Endodermal cell (in vitro differentiated cells): ENCODE results near the gene SMYD3. TPM values are rescaled to one million over a fixed set of nuclear protein-coding genes. Genes with fewer than 3 reads are reported as not detected.
A peak's percentile ranks its signal among the peaks of the same experiment; 100 is the strongest.

Source experiments
- DNase-seq: peaks from one replicate; pipeline ENCODE4 v3.0.0-alpha.2; 2017
- H3K27ac ChIP-seq: 2 replicates; pipeline ENCODE4 v1.5.1; 2013; ENCODE audit warnings: mild to moderate bottlenecking, low read depth, low read length, moderate library complexity
- H3K27me3 ChIP-seq: 2 replicates; pipeline ENCODE4 v1.6.1; 2013; ENCODE audit warnings: mild to moderate bottlenecking, low read length, moderate library complexity; ENCODE audit not compliant: insufficient read depth, control insufficient read depth, poor library complexity, severe bottlenecking
- H3K36me3 ChIP-seq: 2 replicates; pipeline ENCODE4 v1.7.0; 2013; ENCODE audit warnings: mild to moderate bottlenecking, low read length, moderate library complexity; ENCODE audit not compliant: control insufficient read depth, insufficient read depth
- H3K4me1 ChIP-seq: one replicate; pipeline ENCODE4 v1.7.0; 2013; ENCODE audit warnings: low read length; ENCODE audit not compliant: control insufficient read depth, insufficient read depth
- H3K4me3 ChIP-seq: 2 replicates; pipeline ENCODE4 v1.5.1; 2013; ENCODE audit warnings: mild to moderate bottlenecking, low read length, moderate library complexity
- H3K9ac ChIP-seq: 2 replicates; pipeline ENCODE4 v1.6.1; 2013; ENCODE audit warnings: mild to moderate bottlenecking, low read length, moderate library complexity; ENCODE audit not compliant: poor library complexity, severe bottlenecking; ENCODE audit errors: extremely low read depth
- H3K9me3 ChIP-seq: 2 replicates; pipeline ENCODE4 v1.6.1; 2013; ENCODE audit warnings: mild to moderate bottlenecking, low read length, moderate library complexity; ENCODE audit not compliant: control insufficient read depth
- H3K27ac Mint-ChIP-seq: 2 replicates; pipeline ENCODE4 v1.8.0; 2020; ENCODE audit warnings: mixed read lengths
- H3K27me3 Mint-ChIP-seq: 2 replicates; pipeline ENCODE4 v1.8.0; 2021; ENCODE audit warnings: mild to moderate bottlenecking, mixed read lengths; ENCODE audit not compliant: insufficient read depth
- H3K36me3 Mint-ChIP-seq: 2 replicates; pipeline ENCODE4 v1.8.0; 2020; ENCODE audit warnings: low read depth, mixed read lengths
- H3K4me1 Mint-ChIP-seq: 2 replicates; pipeline ENCODE4 v1.8.0; 2020; ENCODE audit warnings: mixed read lengths
- H3K4me3 Mint-ChIP-seq: 2 replicates; pipeline ENCODE4 v1.8.0; 2020; ENCODE audit warnings: mild to moderate bottlenecking, moderate library complexity, mixed read lengths
- H3K9me3 Mint-ChIP-seq: 2 replicates; pipeline ENCODE4 v1.8.0; 2020; ENCODE audit warnings: mild to moderate bottlenecking, mixed read lengths
- WGBS, 2 experiments: methylation state at CpG; one replicate each; pipeline versions ENCODE4 v1.1.5 to v1.1.7; 2013; ENCODE audit warnings: missing lambda C conversion rate in 2 of 2, mixed read lengths in 1 of 2; ENCODE audit not compliant: insufficient coverage in 1 of 2, insufficient read length in 1 of 2; 5-methylcytosine and 5-hydroxymethylcytosine counted together
- total RNA-seq, 2 donors: library from RNA; stranded (reverse); fragmentation: NEBNext Ultra II Directional in 1 of 2; extraction: Animal tissue kit (Norgen Biotek cat#: 25700) in 1 of 2; gene quantifications; 2 replicates in 1 of 2; 3 replicates in 1 of 2; pipeline ENCODE4 v1.2.1, GENCODE V29; 2021
- TF ChIP-seq, protein P1 (sequence below): fragments of 200-600 bp; sonication (generic); conservative IDR thresholded peaks from 2 replicates; pipeline ENCODE4 v1.5.0; 2021; ENCODE audit warnings: antibody characterized with exemption, mild to moderate bottlenecking

The SMYD3 gene
- total RNA-seq, 2 donors from 2014 or later: 32.3 to 45.8 TPM

DNA sequence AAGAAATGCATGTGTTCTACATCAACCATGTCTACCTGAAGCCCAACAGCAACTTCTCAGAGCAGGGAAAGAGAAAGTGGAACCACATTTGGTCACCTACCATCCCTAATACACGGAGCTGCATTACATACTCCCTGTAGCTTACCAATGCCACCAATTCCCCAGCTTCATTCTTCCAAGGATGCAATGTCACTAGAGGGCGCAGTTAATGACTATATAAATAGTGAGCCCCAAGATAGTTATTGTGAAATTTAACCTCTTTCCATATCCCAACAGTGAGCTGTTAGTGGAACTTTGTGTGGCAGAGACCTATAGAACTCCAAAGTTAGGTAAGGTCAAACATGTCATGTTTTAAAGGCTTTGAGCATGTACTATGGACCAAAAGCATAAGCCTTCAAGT, 618.3 kb downstream of the SMYD3 start:
- no peak overlapping the region for H3K9ac ChIP-seq
- Mint-ChIP-seq H3K27me3 (no peaks in the 10 kb centered on the region), H3K4me3 (no peak overlapping the region), H3K9me3 (peaks cover 17% of the 10 kb centered on the region), H3K27ac (no peak overlapping the region), H3K4me1 (peaks cover 3% of the 10 kb centered on the region), H3K36me3 (peaks cover 11% of the 10 kb centered on the region)
- H3K4me3 ChIP-seq: no peak overlapping the region
- H3K27ac ChIP-seq: no peak overlapping the region
- no peaks in the 10 kb centered on the region for H3K4me1 ChIP-seq
- H3K27me3 ChIP-seq: no peaks in the 10 kb centered on the region
- no peaks in the 10 kb centered on the region for H3K36me3 ChIP-seq
- peak; percentile 71 for DNase-seq
- WGBS, 2 experiments: 60% methylated on average over 1 of the region's 2 CpGs; no CpG with 5 or more reads in 1 of the 2 experiments
- TF ChIP-seq, protein P1, sequence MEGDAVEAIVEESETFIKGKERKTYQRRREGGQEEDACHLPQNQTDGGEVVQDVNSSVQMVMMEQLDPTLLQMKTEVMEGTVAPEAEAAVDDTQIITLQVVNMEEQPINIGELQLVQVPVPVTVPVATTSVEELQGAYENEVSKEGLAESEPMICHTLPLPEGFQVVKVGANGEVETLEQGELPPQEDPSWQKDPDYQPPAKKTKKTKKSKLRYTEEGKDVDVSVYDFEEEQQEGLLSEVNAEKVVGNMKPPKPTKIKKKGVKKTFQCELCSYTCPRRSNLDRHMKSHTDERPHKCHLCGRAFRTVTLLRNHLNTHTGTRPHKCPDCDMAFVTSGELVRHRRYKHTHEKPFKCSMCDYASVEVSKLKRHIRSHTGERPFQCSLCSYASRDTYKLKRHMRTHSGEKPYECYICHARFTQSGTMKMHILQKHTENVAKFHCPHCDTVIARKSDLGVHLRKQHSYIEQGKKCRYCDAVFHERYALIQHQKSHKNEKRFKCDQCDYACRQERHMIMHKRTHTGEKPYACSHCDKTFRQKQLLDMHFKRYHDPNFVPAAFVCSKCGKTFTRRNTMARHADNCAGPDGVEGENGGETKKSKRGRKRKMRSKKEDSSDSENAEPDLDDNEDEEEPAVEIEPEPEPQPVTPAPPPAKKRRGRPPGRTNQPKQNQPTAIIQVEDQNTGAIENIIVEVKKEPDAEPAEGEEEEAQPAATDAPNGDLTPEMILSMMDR: peak; percentile 78
- H3K9me3 ChIP-seq: no peaks in the 10 kb centered on the region

DNA sequence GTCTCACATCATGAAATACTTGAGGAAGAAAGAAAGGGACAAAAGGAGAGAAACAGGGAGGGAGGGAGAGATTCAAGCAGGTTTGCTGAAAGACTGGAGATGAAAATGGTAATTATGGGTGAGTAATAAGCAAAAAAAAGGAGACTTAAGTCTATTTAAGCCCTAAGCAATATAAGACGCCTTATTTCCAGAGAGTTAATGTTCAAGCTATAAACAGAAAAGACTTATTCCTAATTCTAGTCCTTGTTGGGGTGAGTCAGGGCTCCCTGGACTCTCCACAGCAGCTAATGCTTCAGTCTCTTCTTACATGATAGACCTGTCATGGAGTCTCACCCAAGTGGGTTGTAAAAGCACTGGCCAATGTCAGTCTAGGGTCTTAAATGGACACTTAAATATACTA, 619.2 kb downstream of the SMYD3 start:
- no peaks in the 10 kb centered on the region for H3K36me3 ChIP-seq
- DNase-seq: no peak
- no peak overlapping the region for H3K9ac ChIP-seq
- H3K27ac ChIP-seq: no peak overlapping the region
- H3K4me3 Mint-ChIP-seq: no peak overlapping the region
- TF ChIP-seq, protein P1: no peak
- peaks cover 8% of the 10 kb centered on the region for H3K36me3 Mint-ChIP-seq
- peaks cover 3% of the 10 kb centered on the region for H3K4me1 Mint-ChIP-seq
- no peaks in the 10 kb centered on the region for H3K9me3 ChIP-seq
- no peak overlapping the region for H3K27ac Mint-ChIP-seq
- WGBS, 2 experiments: 100% methylated on average over 1 of the region's 1 CpG; no CpG with 5 or more reads in 1 of the 2 experiments
- H3K27me3 Mint-ChIP-seq: no peaks in the 10 kb centered on the region
- H3K9me3 Mint-ChIP-seq: peaks cover 16% of the 10 kb centered on the region
- H3K4me3 ChIP-seq: no peak overlapping the region
- H3K27me3 ChIP-seq: no peaks in the 10 kb centered on the region
- no peaks in the 10 kb centered on the region for H3K4me1 ChIP-seq

DNA sequence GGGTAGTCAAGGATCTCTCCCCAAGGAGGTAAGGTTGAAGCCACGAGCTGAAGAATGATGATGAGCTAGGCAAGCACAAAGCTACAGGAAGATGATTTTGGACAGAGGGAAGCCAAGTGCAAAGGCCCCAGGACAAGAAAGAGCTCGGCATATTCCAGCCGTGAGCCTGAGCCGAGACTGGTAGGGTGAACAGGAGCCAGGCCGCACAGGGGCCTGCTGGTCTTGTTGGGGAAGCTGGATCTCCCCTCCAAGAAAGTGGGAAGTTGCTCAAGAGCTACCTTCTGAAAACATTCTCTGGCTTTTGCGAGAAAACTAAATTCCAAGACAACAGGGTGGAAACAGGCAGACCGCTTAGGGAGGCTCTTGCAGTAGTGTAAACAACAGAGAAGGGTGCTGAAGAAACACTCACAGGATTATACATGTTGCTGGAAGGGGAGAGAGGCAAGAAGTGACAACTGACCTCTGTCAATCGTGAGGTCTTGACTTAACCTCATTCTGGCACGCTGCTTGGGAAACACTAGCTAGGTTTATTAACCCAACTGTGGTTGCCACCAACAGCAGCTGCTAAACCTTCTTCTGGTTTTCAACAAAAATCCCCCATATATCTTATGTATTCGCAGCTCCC, 625.2 kb downstream of the SMYD3 start:
- H3K9me3 Mint-ChIP-seq: peaks cover 8% of the 10 kb centered on the region
- H3K4me3 Mint-ChIP-seq: no peak overlapping the region
- Histone ChIP-seq H3K4me3 (no peak overlapping the region), H3K9me3 (no peaks in the 10 kb centered on the region), H3K27ac (no peak overlapping the region), H3K27me3 (no peaks in the 10 kb centered on the region), H3K9ac (no peak overlapping the region), H3K4me1 (no peaks in the 10 kb centered on the region), H3K36me3 (no peaks in the 10 kb centered on the region)
- no peaks in the 10 kb centered on the region for H3K27me3 Mint-ChIP-seq
- DNase-seq: no peak
- H3K36me3 Mint-ChIP-seq: peaks cover 8% of the 10 kb centered on the region
- TF ChIP-seq, protein P1: no peak
- no peak overlapping the region for H3K27ac Mint-ChIP-seq
- 71 to 74% methylated on average over 9 to 10 of the region's 10 CpGs for WGBS, 2 experiments
- peaks cover 3% of the 10 kb centered on the region for H3K4me1 Mint-ChIP-seq
